Fibroblast of gingiva (primary cell): Measurements from ENCODE around the gene GCK.

Source experiments
- DNase-seq: peaks from one replicate; pipeline ENCODE4 v3.0.0-alpha.2; 2011; ENCODE audit warnings: low read depth

GCK gene

DNA sequence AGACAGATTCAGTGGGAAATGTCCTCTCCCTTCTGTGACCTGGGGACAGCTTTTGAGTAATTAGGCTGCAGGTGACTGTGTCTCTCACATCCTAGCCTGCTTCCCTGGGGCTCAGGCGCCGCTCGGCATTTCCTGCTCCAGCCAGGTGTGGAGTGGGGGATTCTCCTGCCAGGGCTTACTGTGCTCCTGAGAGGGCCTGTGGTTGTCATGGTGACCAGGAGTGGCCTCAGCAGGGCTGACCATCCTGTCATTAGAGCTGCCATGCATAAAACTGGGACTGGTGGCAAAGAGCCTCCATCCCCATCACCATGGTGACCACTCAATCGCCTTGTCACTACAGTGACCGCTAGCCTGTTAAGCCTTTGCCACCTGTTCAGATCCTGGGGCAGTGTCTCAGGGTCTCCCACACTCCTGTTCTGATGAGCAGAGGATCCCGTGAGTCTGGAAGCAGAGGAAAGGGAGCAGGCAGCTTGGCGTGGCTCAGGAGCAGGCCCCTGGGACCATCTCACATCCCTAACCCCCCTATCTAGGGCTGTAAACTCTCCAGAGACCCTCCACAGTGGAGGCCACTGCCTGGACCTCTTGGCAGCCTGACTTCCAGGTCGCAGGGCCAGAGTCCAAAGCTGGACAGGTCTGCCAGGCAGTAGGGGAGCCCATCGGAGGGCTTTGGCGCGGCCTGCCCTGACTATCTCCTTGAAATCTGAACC, at the start of gene GCK:
Gene GCK, minus strand, starts transcription at position 154 of the 707 bp plus-strand sequence. CDS start 486 bp downstream, outside the sequence.
- no peak for DNase-seq

DNA sequence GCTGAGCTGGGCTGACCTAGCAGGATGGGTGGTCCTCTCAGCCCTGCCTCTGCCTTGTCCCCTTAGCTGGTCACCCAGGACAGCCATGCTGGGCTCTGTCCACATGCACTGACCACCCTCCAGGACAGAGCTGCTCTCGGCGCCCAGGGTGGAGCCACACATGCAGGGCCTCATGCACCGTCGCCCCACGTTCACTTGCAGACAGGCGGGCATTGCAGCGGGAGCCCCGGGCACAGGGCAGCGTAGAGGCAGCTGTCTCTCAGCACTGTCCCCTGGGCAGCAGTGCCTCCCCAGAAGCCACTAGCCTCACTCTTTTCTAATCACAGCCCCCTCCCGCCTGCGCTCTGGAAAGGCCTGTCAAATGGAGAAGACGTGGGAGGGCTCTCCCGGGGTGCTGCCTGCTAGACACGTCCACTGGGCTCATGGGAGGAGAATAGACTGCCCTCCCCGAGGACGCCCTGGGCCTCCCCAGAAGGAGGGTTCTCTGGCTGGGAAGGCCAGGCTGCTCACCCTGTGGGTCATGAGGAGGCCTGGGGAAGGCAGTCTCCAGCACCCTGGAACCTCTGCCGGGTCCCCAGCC, 49.0 kb upstream of the GCK start:
- no peak for DNase-seq

DNA sequence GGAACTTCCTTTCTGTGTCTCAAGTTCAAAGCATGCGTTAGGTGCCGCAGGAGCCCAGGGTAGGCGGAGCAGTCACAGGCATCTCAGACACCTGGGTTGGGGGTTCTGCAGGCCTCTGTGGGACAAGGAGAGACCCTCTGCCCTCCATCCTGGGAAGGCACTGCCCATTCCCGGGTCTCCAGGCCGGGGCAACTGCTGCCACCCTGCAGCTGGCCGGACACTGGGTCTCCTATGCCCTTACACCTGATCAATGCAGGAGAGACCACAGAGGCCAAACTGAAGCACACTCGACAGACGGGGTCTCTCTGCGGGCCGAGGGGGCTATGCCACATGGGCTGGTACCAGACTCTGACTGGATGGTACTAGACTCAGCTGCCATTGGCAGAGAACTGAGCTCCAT, 48.5 kb upstream of the GCK start:
- DNase-seq: no peak

DNA sequence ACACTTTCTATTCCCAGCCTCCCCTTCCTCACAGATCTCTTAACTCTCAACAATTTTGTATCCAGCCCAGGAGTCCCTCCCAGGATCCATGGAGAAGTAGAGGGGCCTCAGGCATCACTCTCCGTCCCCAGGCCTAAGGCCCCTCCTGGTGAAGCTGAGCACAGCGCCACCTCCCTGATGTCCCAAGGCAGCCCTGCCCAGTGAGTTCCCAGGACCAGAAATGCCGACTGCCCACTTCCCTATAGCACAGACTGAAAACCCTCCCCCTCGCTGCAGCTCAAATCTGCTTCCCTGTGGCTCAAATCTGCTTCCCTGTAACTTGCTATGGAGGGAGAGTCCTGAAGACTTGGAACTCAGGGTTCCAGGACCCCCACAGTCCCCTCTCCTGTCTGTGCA, 47.1 kb upstream of the GCK start:
- DNase-seq: no peak

DNA sequence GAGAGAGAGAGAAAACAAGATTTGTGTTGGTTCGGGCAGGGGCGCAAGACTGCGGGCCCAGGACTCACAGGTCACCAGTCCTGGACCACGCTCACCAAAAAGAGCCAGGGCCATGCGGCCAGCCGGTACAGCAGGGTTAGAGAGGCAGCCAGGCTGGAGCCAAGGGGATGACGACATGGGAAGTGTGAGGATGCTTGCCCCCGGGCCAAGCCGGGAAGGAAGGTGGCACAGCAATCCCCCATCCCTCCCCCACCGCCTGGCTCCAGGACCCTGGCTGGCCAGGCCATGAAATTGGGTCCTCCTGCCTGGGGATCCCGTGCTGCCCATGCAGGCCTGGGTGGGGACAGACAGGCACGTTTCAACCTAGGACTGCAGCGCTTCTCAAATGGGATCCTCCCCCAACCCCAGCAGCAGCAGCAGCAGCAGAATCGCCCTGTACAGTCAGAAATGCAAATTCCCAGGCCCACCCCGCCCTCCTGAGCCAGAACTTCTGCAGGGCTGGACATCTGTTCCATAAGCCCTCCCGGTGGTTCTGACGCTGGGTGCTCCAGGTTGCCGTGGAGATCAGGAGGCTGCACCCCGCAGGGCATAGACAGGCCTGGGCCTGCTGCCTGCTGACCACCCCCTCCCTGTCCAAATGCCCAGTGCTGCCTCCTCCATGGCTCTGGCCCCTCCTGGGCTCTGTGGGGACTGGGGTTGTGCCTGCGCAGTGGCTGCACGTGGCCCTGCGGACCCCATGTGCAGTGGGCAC, 46.5 kb upstream of the GCK start:
- DNase-seq: no peak

DNA sequence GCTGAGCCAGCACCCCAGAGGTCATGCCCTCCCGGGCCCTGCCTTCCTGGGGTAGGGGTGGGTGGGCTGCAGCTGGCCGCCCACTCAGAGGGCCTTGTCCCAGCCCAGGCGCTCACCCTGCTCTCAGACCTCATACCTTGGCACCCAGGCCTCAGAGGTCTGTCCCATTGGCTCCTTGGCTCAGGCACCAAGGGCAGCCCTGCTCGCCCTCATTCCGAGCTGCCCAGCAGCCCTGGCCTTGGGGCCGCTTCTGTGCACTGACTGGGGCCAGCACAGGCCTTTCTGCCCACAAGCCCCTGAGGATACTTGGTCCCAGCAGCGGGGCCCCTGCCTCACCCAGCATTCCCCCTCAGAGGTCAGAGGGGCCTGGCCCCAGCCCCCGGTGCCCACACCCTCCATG, 45.8 kb upstream of the GCK start:
- no peak for DNase-seq

DNA sequence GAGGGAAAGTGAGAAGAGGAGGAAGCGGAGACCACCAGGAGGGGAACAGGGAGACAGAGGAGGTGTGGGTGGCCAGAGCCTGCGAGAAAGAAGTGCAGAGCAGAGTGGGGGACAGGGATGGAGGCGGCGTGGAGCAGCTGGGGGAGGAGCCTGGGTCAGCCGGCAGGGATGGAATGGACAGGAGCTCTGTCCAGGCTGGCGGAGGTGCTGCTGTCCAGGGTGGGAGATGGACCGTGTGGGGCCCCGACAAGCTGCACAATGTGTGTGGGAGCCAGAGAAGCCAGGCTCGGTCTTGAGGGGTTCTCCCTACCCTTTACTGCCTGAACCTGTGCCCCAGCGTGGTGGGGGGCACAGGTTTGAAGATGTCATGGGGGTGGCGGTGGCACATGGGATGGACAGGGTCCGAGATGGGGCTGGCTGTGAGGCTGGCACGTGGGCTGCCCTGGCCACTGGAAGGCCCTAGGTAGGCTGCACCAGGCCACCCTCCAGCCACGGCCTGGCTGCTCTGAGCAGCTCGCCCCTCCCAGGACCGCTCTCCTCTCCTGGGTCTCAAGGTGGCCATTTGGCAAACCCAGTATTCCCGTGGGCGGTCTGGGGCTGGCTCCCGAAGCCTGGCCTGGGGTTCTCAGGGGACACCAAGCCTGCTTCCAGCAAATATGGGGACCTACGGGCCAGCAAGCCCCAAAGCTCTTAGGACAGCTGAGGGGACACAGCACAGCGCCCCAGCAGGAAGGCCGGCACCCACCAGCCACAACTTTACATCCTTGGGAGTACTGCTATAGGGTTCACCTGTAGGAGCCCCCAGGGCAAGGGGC, 43.9 kb upstream of the GCK start:
- DNase-seq: no peak

DNA sequence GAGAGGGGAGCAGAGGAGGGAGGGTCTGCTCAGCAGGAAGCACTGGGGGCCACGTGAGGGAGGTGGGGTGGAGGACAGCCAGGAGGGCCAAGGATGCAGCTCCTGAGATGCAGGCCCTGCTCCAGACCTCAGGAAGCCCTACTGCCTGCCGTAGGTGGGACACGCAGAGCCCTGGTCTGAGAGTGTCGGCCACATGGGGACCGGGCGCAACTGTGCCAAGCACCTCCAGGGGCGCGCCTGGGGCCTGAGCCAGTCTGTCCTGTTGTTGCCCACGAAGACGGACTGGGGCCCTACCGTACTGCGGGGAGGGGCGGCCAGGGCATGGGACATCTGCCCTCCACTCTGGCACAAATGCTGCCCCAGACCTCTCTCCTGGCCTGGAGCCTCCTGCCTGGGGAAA, 43.2 kb upstream of the GCK start:
- no peak for DNase-seq

DNA sequence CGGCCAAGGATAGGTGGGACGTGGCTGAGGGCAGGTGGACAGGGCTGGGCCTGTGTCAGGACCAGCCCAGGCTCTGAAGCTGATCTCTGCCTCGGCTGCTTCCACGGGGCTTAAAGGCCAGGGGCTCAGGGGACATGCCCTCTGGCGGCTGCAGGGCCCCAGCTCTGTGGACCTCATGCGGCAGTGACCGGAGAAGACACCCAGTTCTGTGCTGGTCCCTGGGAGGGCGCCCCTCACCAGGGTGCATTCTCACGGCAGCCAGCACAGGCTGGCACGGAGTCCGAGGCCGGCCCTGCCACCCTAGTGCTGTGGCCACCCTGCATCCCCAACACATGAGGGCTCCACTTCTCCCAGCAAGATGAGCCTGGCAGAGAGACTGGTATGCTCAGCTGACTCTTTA, 41.8 kb upstream of the GCK start:
- no peak for DNase-seq

DNA sequence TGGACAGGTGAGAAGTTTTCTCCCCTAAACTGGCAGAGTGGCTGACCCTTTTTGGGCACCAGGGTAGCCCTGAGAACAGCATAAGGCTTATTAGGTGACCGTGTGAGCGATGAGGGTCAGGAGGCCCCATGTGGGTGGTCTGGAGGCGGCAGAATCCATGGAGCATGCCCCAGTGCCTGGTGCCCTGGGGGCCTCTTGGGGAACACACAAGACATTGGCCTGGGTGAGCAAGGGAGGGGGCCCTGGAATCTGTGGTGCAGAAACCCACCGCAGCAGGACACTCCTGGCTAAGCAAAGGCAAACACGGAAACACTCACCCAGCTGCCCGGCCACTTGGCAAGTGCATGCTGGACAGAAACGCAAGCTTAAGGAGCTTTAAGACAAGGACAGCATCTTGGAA, 41.0 kb upstream of the GCK start:
- no peak for DNase-seq

DNA sequence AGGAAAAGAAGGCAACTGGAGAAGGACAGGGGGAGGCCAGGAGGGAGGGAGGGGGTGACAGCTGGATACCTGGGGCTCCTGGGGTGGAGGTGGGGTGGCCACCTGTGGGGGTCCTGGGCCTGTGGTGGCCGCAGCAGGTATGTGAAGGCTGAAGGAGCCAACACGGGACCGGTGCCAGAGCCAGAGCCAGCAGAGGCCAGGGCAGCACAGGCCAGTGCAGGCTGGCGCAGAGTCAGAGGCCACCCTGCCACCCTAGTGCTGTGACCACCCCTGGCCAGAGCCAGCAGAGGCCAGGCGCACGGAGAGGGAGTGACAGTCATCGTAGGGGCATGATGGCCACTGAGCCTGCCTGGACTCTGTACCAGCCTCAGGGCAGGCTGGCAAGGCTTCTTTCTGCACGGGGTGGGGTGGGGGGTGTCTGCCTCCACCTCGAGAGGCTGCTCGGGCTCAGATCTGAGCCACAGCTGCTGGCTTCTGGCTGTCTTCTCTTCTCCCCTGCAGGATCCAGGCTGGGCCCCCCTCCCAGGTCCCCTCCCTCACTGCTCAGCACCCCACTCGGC, 40.4 kb upstream of the GCK start:
- DNase-seq: no peak

DNA sequence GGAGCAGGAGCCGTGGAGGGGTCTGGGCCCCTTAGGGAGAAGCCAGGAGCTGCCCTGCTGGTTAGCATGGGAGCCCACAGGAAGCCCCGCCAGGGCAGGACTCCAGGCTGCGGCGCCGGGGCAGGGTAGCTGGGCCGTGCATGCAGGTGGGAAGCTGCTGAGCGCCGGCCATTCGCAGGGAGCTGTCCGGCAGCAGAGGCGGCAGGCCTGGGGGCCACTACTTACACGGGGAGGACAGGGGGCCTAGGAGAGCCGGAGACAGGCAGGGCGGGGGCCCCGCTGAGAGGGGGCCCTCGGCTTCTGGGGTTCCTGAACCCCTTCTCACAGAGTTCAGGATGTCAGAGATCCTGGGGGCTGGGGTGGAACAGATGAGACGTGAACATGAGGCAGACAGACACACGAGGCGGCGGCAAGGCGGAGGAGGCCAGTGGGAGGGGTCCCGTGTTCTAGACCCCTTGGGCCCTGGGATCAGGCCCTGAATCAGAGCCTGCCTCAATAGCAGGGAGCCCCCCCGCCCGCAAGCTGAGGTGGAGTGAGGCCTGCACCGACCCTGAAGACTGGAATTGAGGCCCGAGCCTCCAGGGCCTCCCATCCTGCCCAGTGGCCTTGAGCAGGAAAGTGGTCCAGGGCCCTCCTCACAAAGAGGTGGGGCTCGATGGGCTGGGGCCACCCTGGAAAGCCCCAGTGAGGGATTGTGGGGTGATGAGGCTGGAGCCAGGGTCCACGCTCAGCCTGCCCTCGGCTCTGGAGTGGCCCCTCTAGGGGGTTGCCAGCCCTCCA, 39.5 kb upstream of the GCK start:
- DNase-seq: no peak

DNA sequence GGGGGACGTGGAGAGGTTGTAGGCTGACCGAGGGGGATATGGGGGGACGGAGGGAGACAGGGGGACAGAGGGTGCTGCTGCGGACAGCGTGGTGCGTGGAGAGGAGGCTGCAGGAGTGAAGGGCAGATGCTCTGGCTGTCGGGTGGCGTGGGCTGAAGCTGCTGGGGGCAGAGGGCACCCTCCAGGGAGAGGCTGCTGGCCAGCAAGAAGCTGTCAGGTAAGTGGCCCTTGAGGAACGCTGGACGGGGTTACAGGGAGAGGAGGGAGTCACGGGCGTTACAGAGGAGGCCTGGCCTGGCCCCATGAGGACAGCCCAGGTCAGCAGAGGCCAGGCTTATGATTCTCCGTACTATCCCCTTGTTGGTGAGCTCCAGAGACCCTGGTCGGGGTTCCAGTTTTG, 38.7 kb upstream of the GCK start:
- DNase-seq: no peak

DNA sequence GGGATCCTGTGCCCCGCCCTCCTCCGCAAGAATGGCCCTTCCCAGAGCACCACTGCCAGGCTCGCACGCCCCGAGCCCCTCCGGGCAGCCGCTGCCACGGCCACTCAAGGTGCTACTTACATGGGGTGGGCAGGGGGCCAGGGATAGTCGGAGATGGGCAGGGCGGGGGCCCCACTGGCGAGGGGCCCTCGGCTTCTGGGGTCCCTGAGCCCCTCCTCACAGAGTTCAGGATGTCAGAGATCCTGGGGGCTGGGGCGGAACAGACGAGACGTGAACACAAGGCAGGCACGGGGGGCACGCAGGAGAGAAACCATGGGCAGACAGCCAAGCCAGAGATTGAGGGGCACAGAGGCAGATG, 37.1 kb upstream of the GCK start:
- no peak for DNase-seq

DNA sequence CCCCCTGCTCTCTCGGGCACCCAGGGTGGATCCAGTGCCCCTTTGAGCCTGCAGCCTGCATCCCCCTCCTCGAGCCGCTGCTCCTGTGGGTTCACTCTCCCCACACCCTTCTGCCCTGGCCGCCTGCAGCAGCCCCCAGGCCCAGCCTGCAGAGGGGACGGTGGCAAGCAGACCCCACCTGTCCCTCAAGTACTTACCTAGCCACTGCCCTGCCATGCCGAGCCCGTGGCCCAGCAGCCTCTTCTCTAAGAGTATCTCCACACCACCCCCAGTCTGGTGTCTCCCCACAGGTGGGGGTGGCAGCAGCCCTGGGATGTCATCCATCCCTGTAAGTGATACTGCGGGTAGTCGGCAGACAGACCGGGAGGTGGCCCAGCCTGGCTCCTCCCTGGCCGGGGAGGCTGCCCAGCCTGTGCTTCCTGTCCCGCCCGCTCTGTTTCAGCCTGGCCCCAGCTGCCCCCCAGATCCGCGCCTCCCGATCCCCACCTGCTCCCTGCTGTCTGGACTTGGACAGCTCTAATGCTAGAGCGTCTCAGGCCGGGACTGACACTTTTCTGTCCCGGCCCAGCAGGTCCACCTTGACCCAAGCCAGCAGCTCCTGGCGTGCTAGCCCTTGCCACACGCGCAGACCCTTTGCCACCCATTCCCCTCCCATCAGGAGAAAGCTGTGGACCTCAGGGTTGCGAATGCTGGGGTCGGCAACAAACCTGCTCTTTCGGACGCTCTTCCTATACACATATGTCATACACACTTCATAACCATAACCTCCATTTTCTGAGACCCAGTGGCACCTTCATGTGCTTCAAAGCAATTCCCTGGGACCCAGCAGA, 36.5 kb upstream of the GCK start:
- no peak for DNase-seq

DNA sequence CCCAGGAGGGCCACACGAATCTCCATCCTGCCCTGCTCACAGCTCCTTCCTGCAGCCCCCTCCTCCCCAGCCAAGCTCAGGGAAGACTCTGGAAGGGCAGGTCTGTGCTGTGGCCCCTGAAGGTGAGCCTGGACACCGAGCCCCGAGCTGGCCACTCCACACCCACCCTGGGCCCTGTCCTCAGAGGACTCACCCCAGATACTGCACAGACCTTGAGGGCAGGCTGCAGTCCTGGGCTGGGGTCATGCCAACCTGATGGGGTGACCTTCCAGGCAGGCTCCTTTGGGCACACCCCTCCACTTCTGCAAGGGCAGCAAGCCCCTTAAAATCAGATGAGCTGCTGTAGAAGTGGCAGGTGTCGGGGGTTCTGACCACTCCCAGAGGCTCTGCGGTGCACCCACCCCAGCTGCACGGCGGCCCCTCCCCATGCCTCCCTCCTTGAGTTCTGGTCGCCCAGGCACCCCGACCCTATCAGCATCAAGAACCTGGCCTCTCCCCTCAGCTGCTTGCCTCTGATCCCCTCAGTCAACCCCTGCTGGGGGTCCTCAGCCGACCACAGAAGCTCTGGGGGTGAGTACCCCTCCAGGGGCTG, 35.8 kb upstream of the GCK start:
- DNase-seq: no peak

DNA sequence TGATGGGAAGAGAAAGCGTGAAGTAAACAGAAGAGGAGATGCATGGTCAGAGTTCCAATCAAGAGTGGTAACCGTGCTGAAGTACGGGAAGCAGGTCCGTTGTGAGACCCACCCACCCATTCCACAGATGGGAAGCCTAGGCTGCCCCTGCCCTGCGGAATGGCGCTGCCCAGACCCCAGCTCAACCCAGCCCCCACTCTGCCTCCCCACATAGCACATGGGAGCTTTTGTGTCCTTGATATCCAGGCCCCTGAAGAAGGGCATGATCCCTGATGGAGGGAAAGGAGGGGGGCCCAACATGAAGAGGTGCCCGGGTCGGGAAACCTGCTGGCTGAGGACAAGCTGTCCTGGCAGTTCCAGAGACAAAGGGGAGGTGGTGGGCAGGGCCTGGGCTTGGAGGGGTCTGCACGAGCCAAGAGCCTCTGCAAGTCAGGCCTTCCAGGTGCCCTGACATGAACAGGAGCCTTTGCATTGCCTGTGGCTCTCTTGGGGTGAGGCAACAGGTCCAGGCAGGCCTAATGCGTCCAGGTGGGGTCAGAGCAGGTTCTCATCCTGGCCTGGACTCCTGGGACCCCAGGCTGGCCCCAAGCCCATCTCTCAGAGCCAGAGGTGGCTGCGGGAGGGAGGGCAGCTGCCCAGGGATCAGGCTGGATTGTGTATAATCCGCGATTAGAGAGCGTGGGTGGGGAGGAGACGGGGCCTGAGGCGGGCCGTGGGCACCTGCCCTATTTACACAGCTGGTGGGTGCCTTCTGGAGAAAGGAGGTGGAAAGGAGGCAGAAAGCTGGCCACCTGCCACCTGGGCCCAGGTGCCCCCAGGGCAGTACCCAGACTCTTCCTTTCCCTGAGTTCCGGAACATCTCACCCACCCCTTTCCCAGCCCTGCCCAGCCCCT, 35.1 kb upstream of the GCK start:
- DNase-seq: no peak

DNA sequence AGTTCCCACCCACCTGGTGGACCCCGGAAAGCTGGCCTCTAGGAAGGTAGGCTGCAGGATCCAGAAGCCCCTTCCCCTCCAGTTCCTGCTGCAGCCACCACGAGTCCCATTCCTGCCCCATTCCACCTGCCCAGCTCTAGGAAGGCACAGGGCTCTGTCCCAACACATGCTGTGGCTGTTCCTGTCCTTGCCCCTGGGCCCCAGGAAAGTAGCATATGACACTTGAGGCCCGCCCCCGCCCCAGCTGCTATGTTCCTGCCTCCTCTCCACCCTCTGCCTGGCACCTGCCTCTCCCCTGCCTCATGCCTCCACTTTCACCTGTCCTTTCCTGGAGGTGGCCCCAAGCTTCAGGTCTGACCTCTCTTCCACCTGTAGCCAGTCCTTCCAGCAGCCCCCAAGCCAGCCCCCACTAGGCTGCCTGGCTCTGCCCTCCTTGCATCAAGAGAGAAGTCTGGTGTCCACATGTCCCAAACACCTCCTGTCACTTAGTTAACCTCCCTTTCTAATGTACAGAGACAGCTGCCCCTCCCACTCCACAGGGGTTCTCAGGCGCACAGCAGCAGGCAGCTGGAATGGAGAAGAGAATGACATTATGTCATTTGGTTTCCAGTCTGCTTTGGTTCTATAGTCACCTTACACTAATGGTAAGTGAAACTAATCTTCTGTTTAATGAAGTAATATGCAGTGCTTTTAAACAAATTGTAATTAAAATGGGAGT, 34.3 kb upstream of the GCK start:
- DNase-seq: no peak
